Measurements from ENCODE around the gene RAB3D. TPM values are rescaled to one million over a fixed set of nuclear protein-coding genes. Genes with fewer than 3 reads are reported as not detected.

RAB3D gene
- total and polyA plus RNA-seq, 10 of the 15 experiments (the other 5 are each of a cell fraction or from before 2014, with no cell fraction given), result 1.1 to 15.7 (median 6.2) TPM

DNA sequence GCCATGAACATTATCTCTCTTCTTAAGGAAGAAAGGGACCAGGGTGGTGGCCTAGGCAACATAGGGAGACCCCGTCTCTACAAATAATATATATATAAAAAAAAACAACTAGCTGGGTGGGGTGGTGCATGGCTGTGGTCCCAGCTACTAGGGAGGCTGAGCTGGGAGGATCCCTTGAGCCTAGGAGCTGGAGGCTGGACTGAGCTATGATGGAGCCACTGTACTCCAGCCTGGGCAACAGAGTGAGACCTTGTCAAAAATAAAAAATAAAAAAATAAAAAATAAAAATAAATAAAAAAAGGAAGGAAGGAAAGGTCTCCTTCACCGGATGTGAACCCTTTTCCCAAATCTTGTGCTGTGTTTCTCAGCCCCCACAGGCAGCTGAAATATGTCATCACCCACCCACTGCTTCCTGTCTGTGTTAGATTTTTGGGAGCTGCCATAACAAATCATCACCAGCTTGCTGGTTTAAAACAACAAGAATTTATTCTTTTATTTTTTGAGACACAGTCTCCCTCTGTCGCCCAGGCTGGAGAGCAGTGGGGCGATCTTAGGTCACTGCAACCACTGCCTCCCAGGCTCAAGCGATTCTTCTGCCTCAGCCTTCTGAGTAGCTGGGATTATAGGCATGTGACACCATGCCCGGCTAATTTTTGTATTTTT, 53.0 kb downstream of the RAB3D start (continued):
- no peak for TF ChIP-seq SREBF2 (IDR thresholded peaks at IDR 0.05; ENCODE audit: low read length)

DNA sequence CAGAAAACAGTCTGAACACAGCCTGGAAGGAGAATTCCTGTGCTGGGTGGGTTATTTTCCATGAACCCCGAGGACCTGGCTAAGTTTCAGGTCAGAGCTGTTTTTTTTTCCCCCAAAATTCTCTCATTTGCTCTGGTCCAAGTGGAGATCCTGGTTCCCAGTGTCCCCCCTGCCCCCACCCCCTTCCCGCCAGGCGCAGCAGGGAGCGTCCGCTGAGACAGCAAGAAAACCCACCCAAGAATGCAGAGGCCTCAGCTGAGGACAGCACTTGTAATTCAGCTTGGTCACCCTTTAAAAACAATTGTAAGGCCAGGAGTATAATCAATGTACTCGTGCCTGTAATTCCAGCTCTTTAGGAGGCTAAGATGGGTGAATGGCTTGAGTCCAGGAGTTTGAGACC, 54.9 kb downstream of the RAB3D start:
- no peak overlapping the region for H3K4me2 ChIP-seq (ENCODE audit: control insufficient read depth, insufficient read depth)
- SMC1A ChIA-PET (ENCODE audit: uncharacterized antibody, unreplicated experiment), result interaction anchor here (0.8 kb wide), 1 partner anchor 10 kb away, joined by 4 read pairs; no protein-coding TSS in a partner anchor
- ATAC-seq (no peak), DNase-seq (ENCODE audit: low read depth, low spot score) (no peak), FAIRE-seq (no peak)
- in situ Hi-C loops (cut with MboI), result no loop called here
- H3K27me3 ChIP-seq (replicated peaks in 1 of 2; ENCODE audit: control insufficient read depth in 2 of 2, insufficient read depth in 2 of 2, low read length in 1 of 2), result no peaks in the 10 kb centered on the region
- H3K79me2 ChIP-seq (ENCODE audit: control insufficient read depth, insufficient read depth, low read length), result no peaks in the 10 kb centered on the region
- POLR2A ChIA-PET, result interaction anchor here (0.6 to 1.0 kb wide), 2 partner anchors 22 to 166 kb away, joined by 3 read pairs; partner anchors contain the start of gene DOCK6
- H4K20me1 ChIP-seq (ENCODE audit: control insufficient read depth, insufficient read depth), result no peaks in the 10 kb centered on the region
- TF ChIP-seq CHD4 (IDR thresholded peaks at IDR 0.05), result no peak
- TF ChIP-seq KAT2A (conservative IDR thresholded peaks at IDR 0.05; ENCODE audit: control insufficient read depth, low read depth, low read length), result no peak
- TF ChIP-seq RB1 (IDR thresholded peaks at IDR 0.05; ENCODE audit: borderline replicate concordance), result no peak
- TF ChIP-seq CREM (IDR thresholded peaks at IDR 0.05; ENCODE audit: low read depth), result no peak
- no peak for TF ChIP-seq KLF5 (IDR thresholded peaks at IDR 0.05; ENCODE audit: partially characterized antibody)
- TF ChIP-seq STAT3 (IDR thresholded peaks at IDR 0.05; ENCODE audit: low read depth, low read length), result no peak
- TF ChIP-seq, protein P1, sequence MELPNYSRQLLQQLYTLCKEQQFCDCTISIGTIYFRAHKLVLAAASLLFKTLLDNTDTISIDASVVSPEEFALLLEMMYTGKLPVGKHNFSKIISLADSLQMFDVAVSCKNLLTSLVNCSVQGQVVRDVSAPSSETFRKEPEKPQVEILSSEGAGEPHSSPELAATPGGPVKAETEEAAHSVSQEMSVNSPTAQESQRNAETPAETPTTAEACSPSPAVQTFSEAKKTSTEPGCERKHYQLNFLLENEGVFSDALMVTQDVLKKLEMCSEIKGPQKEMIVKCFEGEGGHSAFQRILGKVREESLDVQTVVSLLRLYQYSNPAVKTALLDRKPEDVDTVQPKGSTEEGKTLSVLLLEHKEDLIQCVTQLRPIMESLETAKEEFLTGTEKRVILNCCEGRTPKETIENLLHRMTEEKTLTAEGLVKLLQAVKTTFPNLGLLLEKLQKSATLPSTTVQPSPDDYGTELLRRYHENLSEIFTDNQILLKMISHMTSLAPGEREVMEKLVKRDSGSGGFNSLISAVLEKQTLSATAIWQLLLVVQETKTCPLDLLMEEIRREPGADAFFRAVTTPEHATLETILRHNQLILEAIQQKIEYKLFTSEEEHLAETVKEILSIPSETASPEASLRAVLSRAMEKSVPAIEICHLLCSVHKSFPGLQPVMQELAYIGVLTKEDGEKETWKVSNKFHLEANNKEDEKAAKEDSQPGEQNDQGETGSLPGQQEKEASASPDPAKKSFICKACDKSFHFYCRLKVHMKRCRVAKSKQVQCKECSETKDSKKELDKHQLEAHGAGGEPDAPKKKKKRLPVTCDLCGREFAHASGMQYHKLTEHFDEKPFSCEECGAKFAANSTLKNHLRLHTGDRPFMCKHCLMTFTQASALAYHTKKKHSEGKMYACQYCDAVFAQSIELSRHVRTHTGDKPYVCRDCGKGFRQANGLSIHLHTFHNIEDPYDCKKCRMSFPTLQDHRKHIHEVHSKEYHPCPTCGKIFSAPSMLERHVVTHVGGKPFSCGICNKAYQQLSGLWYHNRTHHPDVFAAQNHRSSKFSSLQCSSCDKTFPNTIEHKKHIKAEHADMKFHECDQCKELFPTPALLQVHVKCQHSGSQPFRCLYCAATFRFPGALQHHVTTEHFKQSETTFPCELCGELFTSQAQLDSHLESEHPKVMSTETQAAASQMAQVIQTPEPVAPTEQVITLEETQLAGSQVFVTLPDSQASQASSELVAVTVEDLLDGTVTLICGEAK (IDR thresholded peaks at IDR 0.05; ENCODE audit: borderline replicate concordance), result no peak
- TF ChIP-seq LARP7 (IDR thresholded peaks at IDR 0.05), result no peak
- TF ChIP-seq MTA3 (IDR thresholded peaks at IDR 0.05; ENCODE audit: borderline replicate concordance, low read length), result no peak
- TF ChIP-seq NBN (IDR thresholded peaks at IDR 0.05), result no peak
- 63% methylated on average over 6 of the region's 6 CpGs for WGBS (ENCODE audit: insufficient coverage, insufficient replicate concordance, low lambda C conversion rate, missing lambda C conversion rate)
- CTCF ChIA-PET, result interaction anchor here (0.7 kb wide), 1 partner anchor 344 kb away, joined by 3 read pairs; no protein-coding TSS in a partner anchor
- H2AFZ ChIP-seq (ENCODE audit: control insufficient read depth, low read depth, low read length), result no peak overlapping the region
- no peaks in the 10 kb centered on the region for H3K36me3 ChIP-seq (ENCODE audit: control insufficient read depth in 2 of 2, insufficient read depth in 2 of 2, low read length in 1 of 2)
- RAD21 ChIA-PET (ENCODE audit: unreplicated experiment), result no interaction called here
- peaks cover 8% of the 10 kb centered on the region for H3K4me1 ChIP-seq (ENCODE audit: control insufficient read depth, insufficient read depth, low read length)
- no peak overlapping the region for H3K9ac ChIP-seq (ENCODE audit: control insufficient read depth, insufficient read depth, low read length)
- no peak overlapping the region for H3K4me3 ChIP-seq
- H3K27ac ChIP-seq (ENCODE audit: control insufficient read depth, insufficient read depth), result no peak overlapping the region
- no TSS peak for BruUV-seq (replicated peaks)
- intact Hi-C loops (cut with micrococcal nuclease; ENCODE audit: unreplicated experiment), result no loop called here
- H3K9me3 ChIP-seq (replicated peaks; ENCODE audit: control insufficient read depth, insufficient read depth, low read length), result no peaks in the 10 kb centered on the region

All from GM12878 (cell line).